ENCODE data around the gene AGFG2. TPM values are rescaled to one million over a fixed set of nuclear protein-coding genes. Genes with fewer than 3 reads are reported as not detected.

The AGFG2 gene
- total RNA-seq, 4 donors from 2014 or later, result 47.1 to 62.7 (median 58.6) TPM

- TF ChIP-seq CTCF (IDR thresholded peaks at IDR 0.05) (no peak), POLR2A (IDR thresholded peaks at IDR 0.05) (no peak)
- DNase-seq (ENCODE audit: low spot score in 2 of 2), result peak; percentile 53 to 87
- 26 to 34% methylated on average over 13 to 15 of the region's 15 CpGs for WGBS, 2 donors
- H3K4me3 ChIP-seq (ENCODE audit: low read depth, poor library complexity, severe bottlenecking), result no peak overlapping the region
- intact Hi-C loops (cut with DNase I; ENCODE audit: low total_unique reads), result no loop called here
Measured at GRCh38 chr7:100509231-100509630, 29.8 kb upstream of the AGFG2 start.

GRCh38 chr7:100510437-100511239 lies 28.4 kb upstream of the AGFG2 start:
- intact Hi-C loops (cut with DNase I; ENCODE audit: low total_unique reads), result no loop called here
- 88 to 92% methylated on average over 9 of the region's 9 CpGs for WGBS, 2 donors
- TF ChIP-seq CTCF (IDR thresholded peaks at IDR 0.05) (no peak), POLR2A (IDR thresholded peaks at IDR 0.05) (no peak)
- no peak for DNase-seq (ENCODE audit: low spot score in 2 of 2)
- no peak overlapping the region for H3K4me3 ChIP-seq (ENCODE audit: low read depth, poor library complexity, severe bottlenecking)

- intact Hi-C loops (cut with DNase I; ENCODE audit: low total_unique reads), result no loop called here
- no peak for TF ChIP-seq CTCF (IDR thresholded peaks at IDR 0.05)
- no peak for TF ChIP-seq POLR2A (IDR thresholded peaks at IDR 0.05)
Measured at GRCh38 chr7:100513212-100513810, 25.7 kb upstream of the AGFG2 start.

GRCh38 chr7:100515072-100515532 lies 23.9 kb upstream of the AGFG2 start:
- no peak overlapping the region for H3K4me3 ChIP-seq (ENCODE audit: low read depth, poor library complexity, severe bottlenecking)
- 7 to 8% methylated on average over 2 of the region's 2 CpGs for WGBS, 2 donors
- DNase-seq (ENCODE audit: low spot score in 2 of 2), result no peak
- no peak for TF ChIP-seq CTCF (IDR thresholded peaks at IDR 0.05)
- no peak for TF ChIP-seq POLR2A (IDR thresholded peaks at IDR 0.05)
- intact Hi-C loops (cut with DNase I; ENCODE audit: low total_unique reads), result no loop called here

More at GRCh38 chr7:100513212-100513810, 25.7 kb upstream of the AGFG2 start:
- WGBS, 2 donors, result 88 to 93% methylated on average over 9 of the region's 9 CpGs
- DNase-seq (ENCODE audit: low spot score in 2 of 2), result no peak
- H3K4me3 ChIP-seq (ENCODE audit: low read depth, poor library complexity, severe bottlenecking), result no peak overlapping the region

- intact Hi-C loops (cut with DNase I; ENCODE audit: low total_unique reads), result no loop called here
- DNase-seq (ENCODE audit: low spot score in 2 of 2), result peak; percentile 78 to 92
- 27 to 30% methylated on average over 4 of the region's 4 CpGs for WGBS, 2 donors
- H3K4me3 ChIP-seq (ENCODE audit: low read depth, poor library complexity, severe bottlenecking), result no peak overlapping the region
- no peak for TF ChIP-seq POLR2A (IDR thresholded peaks at IDR 0.05)
- no peak for TF ChIP-seq CTCF (IDR thresholded peaks at IDR 0.05)
Measured at GRCh38 chr7:100516135-100516812, 22.7 kb upstream of the AGFG2 start.

Data from lower leg skin (tissue), 4 donors.